K562 (cell line): ENCODE data around the gene METTL15. TPM values are rescaled to one million over a fixed set of nuclear protein-coding genes. Genes with fewer than 3 reads are reported as not detected.

Source experiments
- ATAC-seq: fragments of 200-7000 bp; cut with Tn5 transposase; 3 replicates; pipeline ENCODE4 v1.9.1; 2020; ENCODE audit warnings: moderate library complexity
- BruUV-seq: library from RNA; stranded (reverse); fragments of 400-500 nt; replicated peaks from 2 replicates; lab custom pipeline; 2021; lab: Mats Ljungman, UMichigan
- CTCF ChIA-PET: fragments of 300-600 bp; formaldehyde crosslinking; extraction: SDS; loops from one replicate; lab custom pipeline; 2021; ENCODE audit warnings: low intra/inter-chr PET ratio; lab: Yijun Ruan, JAX
- POLR2A ChIA-PET: fragments of 300-600, 350-650 bp; sonication (Branson Sonifier 250); formaldehyde crosslinking; extraction: SDS; loops from one replicate; lab custom pipeline; 2021; ENCODE audit warnings: antibody characterized with exemption, inconsistent platforms; lab: Yijun Ruan, JAX
- DNase-seq, 4 experiments: peaks; one replicate each; pipeline versions ENCODE4 v3.0.0 to v3.0.0-alpha.2; 2011 to 2018; ENCODE audit warnings: low spot score in 3 of 4, mixed read lengths in 3 of 4; ENCODE audit errors: extremely low read depth in 1 of 4
- FAIRE-seq: peaks from 2 replicates; lab custom pipeline; 2011; peaks lifted over from hg19 to GRCh38; lab: Jason Lieb, UNC
- H2AFZ ChIP-seq: 2 replicates; pipeline ENCODE4 v1.6.0; 2011; ENCODE audit warnings: low read depth, low read length, control low read depth, inconsistent platforms
- H3K27ac ChIP-seq: fragments of 200-600 bp; 3 replicates; pipeline ENCODE4 v1.8.0; 2011; ENCODE audit warnings: low read depth, mild to moderate bottlenecking, control low read depth, inconsistent platforms, low read length, moderate library complexity, mixed read lengths; ENCODE audit errors: extremely low read depth
- H3K27me3 ChIP-seq, 2 experiments: fragments of 300-600 bp in 1 of 2; 2 replicates in 1 of 2; 3 replicates in 1 of 2; pipeline versions ENCODE4 v1.6.0 to v1.8.0; 2011; ENCODE audit warnings: inconsistent platforms in 2 of 2, low read length in 2 of 2, mild to moderate bottlenecking in 1 of 2, mixed read lengths in 1 of 2, moderate library complexity in 1 of 2; ENCODE audit not compliant: control insufficient read depth in 2 of 2, insufficient read depth in 2 of 2
- H3K36me3 ChIP-seq: fragments of 300-600 bp; 3 replicates; pipeline ENCODE4 v1.8.0; 2011; ENCODE audit warnings: mild to moderate bottlenecking, low read length, inconsistent platforms; ENCODE audit not compliant: control insufficient read depth, insufficient read depth
- H3K4me1 ChIP-seq, 2 experiments: fragments of 200-600 bp in 1 of 2; replicated peaks in 1 of 2; 2 replicates in 1 of 2; 3 replicates in 1 of 2; pipeline versions ENCODE4 v1.5.1 to v1.8.0; 2011; ENCODE audit warnings: inconsistent platforms in 2 of 2, low read length in 2 of 2, mild to moderate bottlenecking in 1 of 2, mixed read lengths in 1 of 2, moderate library complexity in 1 of 2; ENCODE audit not compliant: control insufficient read depth in 2 of 2, insufficient read depth in 2 of 2
- H3K4me2 ChIP-seq: 2 replicates; pipeline ENCODE4 v1.6.1; 2011; ENCODE audit warnings: low read length, control low read depth, inconsistent platforms, mixed read lengths; ENCODE audit not compliant: insufficient read depth
- H3K4me3 ChIP-seq: fragments of 200-600 bp; sonication (generic), shearing (Covaris generic); 2 replicates; pipeline ENCODE4 v1.5.1; 2016; ENCODE audit warnings: control low read depth, inconsistent platforms
- H3K79me2 ChIP-seq: fragments of 200-600 bp; 3 replicates; pipeline ENCODE4 v1.8.0; 2011; ENCODE audit warnings: low read length, inconsistent platforms; ENCODE audit not compliant: control insufficient read depth, insufficient read depth
- H3K9ac ChIP-seq, 2 experiments: 2 replicates each; pipeline versions ENCODE4 v1.6.0 to v1.6.1; 2011; ENCODE audit warnings: low read depth in 2 of 2, low read length in 2 of 2, control low read depth in 1 of 2, inconsistent platforms in 1 of 2, mild to moderate bottlenecking in 1 of 2, mixed read lengths in 1 of 2; ENCODE audit not compliant: insufficient read depth in 1 of 2
- H3K9me1 ChIP-seq: one replicate; pipeline ENCODE4 v1.6.0; 2011; ENCODE audit warnings: inconsistent platforms, mild to moderate bottlenecking, low read length, moderate library complexity; ENCODE audit not compliant: control insufficient read depth, insufficient read depth
- H3K9me3 ChIP-seq: replicated peaks from 2 replicates; pipeline ENCODE4 v1.5.1; 2011; ENCODE audit warnings: low read depth, low read length, inconsistent platforms; ENCODE audit not compliant: control insufficient read depth, insufficient read depth
- H4K20me1 ChIP-seq: replicated peaks from 2 replicates; pipeline ENCODE4 v1.6.1; 2011; ENCODE audit warnings: low read length, inconsistent platforms, mixed read lengths; ENCODE audit not compliant: control insufficient read depth, insufficient read depth
- CCAR2 ChIP-seq: fragments of 200-400 bp; formaldehyde crosslinking; IDR thresholded peaks from 2 replicates; pipeline ENCODE4 v1.6.1; 2017; ENCODE audit warnings: mild to moderate bottlenecking, low read depth, low read length
- CEBPG ChIP-seq, 3 experiments: fragments of 200-800 bp in 1 of 3; sonication (Bioruptor generic) in 1 of 3; sonication (generic) in 1 of 3; formaldehyde crosslinking in 1 of 3; IDR thresholded peaks in 2 of 3; conservative IDR thresholded peaks in 1 of 3; 2 replicates each; pipeline versions ENCODE4 v1.6.1 to v1.8.0; 2016 to 2022; ENCODE audit warnings: missing compliant biosample characterization in 2 of 3, missing genetic modification characterization in 2 of 3, mild to moderate bottlenecking in 1 of 3, missing genetic modification reagents in 1 of 3
- IRF9 ChIP-seq: fragments of 450-650 bp; IDR thresholded peaks from 2 replicates; pipeline ENCODE4 v1.6.1; 2016; ENCODE audit warnings: missing biosample characterization, missing genetic modification characterization
- POLR2B ChIP-seq: fragments of 450-650 bp; IDR thresholded peaks from 2 replicates; pipeline ENCODE4 v1.6.1; 2018; ENCODE audit warnings: low read depth; ENCODE audit not compliant: partially characterized antibody
- WGBS: fragments of 100-300 bp; shearing (Covaris generic); methylation state at CpG from one replicate; pipeline ENCODE4 v1.1.6; 2016; ENCODE audit warnings: low coverage, mixed read lengths; ENCODE audit not compliant: insufficient coverage; ENCODE audit errors: missing lambda C conversion rate; 5-methylcytosine and 5-hydroxymethylcytosine counted together
- in situ Hi-C: fragments of 300-500 bp; cut with MboI; formaldehyde crosslinking; loops from 4 replicates; pipeline ENCODE4 v1.15.0; 2018; ENCODE audit warnings: inconsistent platforms, mixed read lengths
- intact Hi-C: fragments of 100-400 bp; cut with micrococcal nuclease; formaldehyde crosslinking; loops from 2 replicates; pipeline ENCODE4 v1.14.2; 2022
- polyA plus RNA-seq, 8 experiments: library from polyadenylated mRNA; depleted of rRNA in 4 of 8; stranded (reverse) in 5 of 8; unstranded in 3 of 8; fragments of >200 nt; fragmentation: Nextera tagmentation in 2 of 8; fragmentation: Illumina TruSeq in 1 of 8; extraction: Ambion mirVana in 2 of 8; extraction: Trizol in 1 of 8; gene quantifications; 2 replicates each; pipeline versions ENCODE4 v1.2.1 to v1.2.3, GENCODE V29; 2011 to 2014; ENCODE audit warnings: inconsistent platforms in 1 of 8, missing spikeins in 1 of 8
- total RNA-seq, 7 experiments: library from RNA; depleted of rRNA in 6 of 7; stranded (reverse); fragments of >200 nt in 6 of 7; fragmentation: Illumina TruSeq in 2 of 7; extraction: Trizol in 2 of 7; gene quantifications; 2 replicates each; pipeline versions ENCODE4 v1.2.1 to v1.2.3, GENCODE V29; 2011 to 2021; ENCODE audit warnings: low replicate concordance in 1 of 7
- TF ChIP-seq, protein P1 (sequence below), 2 experiments: fragments of 450-650 bp in 1 of 2; sonication (generic) in 1 of 2; formaldehyde crosslinking in 1 of 2; IDR thresholded peaks in 1 of 2; conservative IDR thresholded peaks in 1 of 2; 2 replicates each; pipeline versions ENCODE4 v1.6.1 to v1.8.1; 2016 to 2023; ENCODE audit warnings: mild to moderate bottlenecking in 2 of 2, moderate library complexity in 2 of 2, inconsistent platforms in 1 of 2, missing genetic modification reagents in 1 of 2
- TF ChIP-seq, protein P2 (sequence below): sonication (generic); IDR thresholded peaks from 2 replicates; pipeline ENCODE4 v1.6.1; 2016

Gene METTL15
- total and polyA plus RNA-seq, 9 of the 15 experiments (the other 6 are each of a cell fraction or from before 2014, with no cell fraction given), result 10.7 to 21.7 (median 15.9) TPM

GRCh38 chr11:28123151-28123581 lies 15.0 kb downstream of the METTL15 start:
- 78% methylated on average over 3 of the region's 3 CpGs for WGBS
- FAIRE-seq, result peak; percentile 29
- no peak; the same call in 2 of the 3 replicates for ATAC-seq

GRCh38 chr11:28132548-28132947 lies 24.4 kb downstream of the METTL15 start:
- intact Hi-C loops, result no loop called here

More at GRCh38 chr11:28123151-28123581, 15.0 kb downstream of the METTL15 start:
- H3K9me1 ChIP-seq, result no peaks in the 10 kb centered on the region
- H4K20me1 ChIP-seq, result no peaks in the 10 kb centered on the region
- BruUV-seq, result no TSS peak
- peaks cover 36% of the 10 kb centered on the region; the same call in 2 of the 3 replicates for H3K36me3 ChIP-seq
- no peaks in the 10 kb centered on the region for H3K4me1 ChIP-seq
- H3K27ac ChIP-seq, result no peak overlapping the region
- intact Hi-C loops (no loop called here), in situ Hi-C loops (no loop called here)
- ChIA-PET CTCF (no interaction called here), POLR2A (no interaction called here)
- no peak overlapping the region for H3K9ac ChIP-seq
- H3K9me3 ChIP-seq, result no peaks in the 10 kb centered on the region
- peaks cover 30% of the 10 kb centered on the region for H3K79me2 ChIP-seq
- no peak overlapping the region for H2AFZ ChIP-seq
- TF ChIP-seq POLR2B (no peak), IRF9 (tag) (no peak)
- H3K27me3 ChIP-seq, result no peaks in the 10 kb centered on the region
- H3K4me3 ChIP-seq, result no peak overlapping the region
- no peak for DNase-seq
- no peak overlapping the region for H3K4me2 ChIP-seq

More at GRCh38 chr11:28132548-28132947, 24.4 kb downstream of the METTL15 start:
- ATAC-seq (no peak), FAIRE-seq (no peak), DNase-seq (no peak)
- H3K27ac ChIP-seq, result no peak overlapping the region
- CTCF ChIA-PET, result no interaction called here
- H3K4me2 ChIP-seq, result no peak overlapping the region
- H3K9ac ChIP-seq, result no peak overlapping the region
- H4K20me1 ChIP-seq, result no peaks in the 10 kb centered on the region
- H3K4me3 ChIP-seq, result no peak overlapping the region
- POLR2A ChIA-PET, result interaction anchor here (0.6 kb wide), 1 partner anchor 57 kb away, joined by 3 read pairs; no protein-coding TSS in a partner anchor
- WGBS, result 44% methylated on average over 1 of the region's 1 CpG
- TF ChIP-seq, protein P1, sequence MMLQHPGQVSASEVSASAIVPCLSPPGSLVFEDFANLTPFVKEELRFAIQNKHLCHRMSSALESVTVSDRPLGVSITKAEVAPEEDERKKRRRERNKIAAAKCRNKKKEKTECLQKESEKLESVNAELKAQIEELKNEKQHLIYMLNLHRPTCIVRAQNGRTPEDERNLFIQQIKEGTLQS (IDR thresholded peaks at IDR 0.05), result peak; percentile 19; the same call in 1 of the 2 replicates
- TF ChIP-seq, protein P1 (CRISPR knock-in tag; conservative IDR thresholded peaks at IDR 0.05), result no peak
- TF ChIP-seq CCAR2 (no peak), CEBPG (CRISPR knock-in tag; IDR thresholded peaks at IDR 0.05) (no peak), CEBPG (tag; conservative IDR thresholded peaks at IDR 0.05 in 1 of 2, IDR thresholded peaks at IDR 0.05 in 1 of 2) (0 out of 4 replicates have a peak, but pooled peaks of 1 of the 2 experiments have one; percentile 53)
- TF ChIP-seq, protein P2, sequence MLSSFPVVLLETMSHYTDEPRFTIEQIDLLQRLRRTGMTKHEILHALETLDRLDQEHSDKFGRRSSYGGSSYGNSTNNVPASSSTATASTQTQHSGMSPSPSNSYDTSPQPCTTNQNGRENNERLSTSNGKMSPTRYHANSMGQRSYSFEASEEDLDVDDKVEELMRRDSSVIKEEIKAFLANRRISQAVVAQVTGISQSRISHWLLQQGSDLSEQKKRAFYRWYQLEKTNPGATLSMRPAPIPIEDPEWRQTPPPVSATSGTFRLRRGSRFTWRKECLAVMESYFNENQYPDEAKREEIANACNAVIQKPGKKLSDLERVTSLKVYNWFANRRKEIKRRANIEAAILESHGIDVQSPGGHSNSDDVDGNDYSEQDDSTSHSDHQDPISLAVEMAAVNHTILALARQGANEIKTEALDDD, result no peak
- no peaks in the 10 kb centered on the region for H3K79me2 ChIP-seq
- H3K4me1 ChIP-seq, result no peaks in the 10 kb centered on the region
- H3K9me3 ChIP-seq, result peaks cover 3% of the 10 kb centered on the region; the same call in 1 of the 2 replicates
- no peak overlapping the region for H2AFZ ChIP-seq
- in situ Hi-C loops, result no loop called here
- H3K27me3 ChIP-seq, result no peaks in the 10 kb centered on the region
- no peaks in the 10 kb centered on the region for H3K9me1 ChIP-seq
- no TSS peak for BruUV-seq
- H3K36me3 ChIP-seq, result peaks cover 10% of the 10 kb centered on the region; the same call in 2 of the 3 replicates
